MCF 10A (cell line): ENCODE measurements around the gene PLN. TPM values are rescaled to one million over a fixed set of nuclear protein-coding genes. Genes with fewer than 3 reads are reported as not detected.

Source experiments
- BruUV-seq: library from RNA; stranded (reverse); fragments of 400-500 nt; replicated peaks from 2 replicates; lab custom pipeline; 2021; lab: Mats Ljungman, UMichigan
- CTCF ChIA-PET: fragments of 300-600 bp; sonication (Branson Sonifier 250); formaldehyde crosslinking; extraction: SDS; loops from one replicate; lab custom pipeline; 2021; ENCODE audit warnings: antibody characterized with exemption, inconsistent platforms; lab: Yijun Ruan, JAX
- POLR2A ChIA-PET: fragments of 300-600, 350-650 bp; sonication (Branson Sonifier 250); formaldehyde crosslinking; extraction: SDS; loops from one replicate; lab custom pipeline; 2020; ENCODE audit warnings: antibody characterized with exemption, inconsistent platforms; lab: Yijun Ruan, JAX
- DNase-seq: peaks from one replicate; pipeline ENCODE4 v3.0.0-alpha.2; 2018; ENCODE audit not compliant: unreplicated experiment
- H3K27ac Mint-ChIP-seq: one replicate; pipeline ENCODE4 v1.8.0; 2022; ENCODE audit warnings: mild to moderate bottlenecking, low read depth, mixed read lengths; ENCODE audit not compliant: unreplicated experiment
- H3K27me3 Mint-ChIP-seq: one replicate; pipeline ENCODE4 v1.8.0; 2022; ENCODE audit warnings: mixed read lengths; ENCODE audit not compliant: insufficient read depth, unreplicated experiment
- H3K36me3 Mint-ChIP-seq: one replicate; pipeline ENCODE4 v1.8.0; 2022; ENCODE audit warnings: mild to moderate bottlenecking, moderate library complexity, mixed read lengths; ENCODE audit not compliant: insufficient read depth, unreplicated experiment
- H3K4me1 Mint-ChIP-seq: one replicate; pipeline ENCODE4 v1.8.0; 2022; ENCODE audit warnings: mixed read lengths; ENCODE audit not compliant: insufficient read depth, unreplicated experiment
- H3K4me3 Mint-ChIP-seq: one replicate; pipeline ENCODE4 v1.8.0; 2022; ENCODE audit warnings: mild to moderate bottlenecking, moderate library complexity, mixed read lengths; ENCODE audit not compliant: unreplicated experiment
- H3K9me3 Mint-ChIP-seq: one replicate; pipeline ENCODE4 v1.8.0; 2022; ENCODE audit warnings: mixed read lengths; ENCODE audit not compliant: unreplicated experiment
- CTCF ChIP-seq: fragments of 200-600 bp; IDR thresholded peaks from one replicate; pipeline ENCODE4 v1.8.0; 2022; ENCODE audit warnings: antibody characterized with exemption, mild to moderate bottlenecking; ENCODE audit not compliant: unreplicated experiment
- intact Hi-C: fragments of 100-400 bp; cut with micrococcal nuclease; formaldehyde crosslinking; loops from 2 replicates; pipeline ENCODE4 v1.14.1; 2022
- total RNA-seq: library from RNA; stranded (reverse); gene quantifications from 2 replicates; pipeline ENCODE4 v1.2.3, GENCODE V29; 2022

Gene PLN
- total RNA-seq, 1 experiment from 2014 or later, result not detected

GRCh38 chr6:118551063-118552053 lies 3.3 kb downstream of the PLN start:
- no TSS peak for BruUV-seq

GRCh38 chr6:118553132-118553531 lies 5.0 kb downstream of the PLN start:
- Mint-ChIP-seq H3K36me3 (peaks cover 12% of the 10 kb centered on the region), H3K4me1 (peaks cover 8% of the 10 kb centered on the region), H3K27ac (no peak overlapping the region), H3K9me3 (no peaks in the 10 kb centered on the region), H3K4me3 (no peak overlapping the region), H3K27me3 (no peaks in the 10 kb centered on the region)
- DNase-seq, result no peak
- no peak for TF ChIP-seq CTCF
- POLR2A ChIA-PET, result interaction anchor here (1.0 kb wide), 1 partner anchor 9 kb away, joined by 3 read pairs; no protein-coding TSS in a partner anchor
- intact Hi-C loops, result loop anchor here (5.0 kb wide), 1 partner anchor 576 kb away; no protein-coding TSS in a partner anchor
- CTCF ChIA-PET, result interaction anchor here (0.5 to 2.7 kb wide), 7 partner anchors 8 to 1739 kb away, joined by 3 to 10 read pairs (median 4); no protein-coding TSS in a partner anchor
- no TSS peak for BruUV-seq

More at GRCh38 chr6:118551063-118552053, 3.3 kb downstream of the PLN start:
- POLR2A ChIA-PET, result no interaction called here
- CTCF ChIA-PET, result interaction anchor here (0.5 to 1.9 kb wide), 15 partner anchors 9 to 674 kb away, joined by 3 to 11 read pairs (median 4); no protein-coding TSS in a partner anchor
- TF ChIP-seq CTCF, result peak; percentile 59
- no peaks in the 10 kb centered on the region for H3K27me3 Mint-ChIP-seq
- intact Hi-C loops, result loop anchor here (1.0 to 5.0 kb wide), 5 partner anchors 42 to 711 kb away; no protein-coding TSS in a partner anchor
- H3K36me3 Mint-ChIP-seq, result peaks cover 12% of the 10 kb centered on the region
- DNase-seq, result peak; percentile 56
- H3K4me3 Mint-ChIP-seq, result no peak overlapping the region
- peaks cover 12% of the 10 kb centered on the region for H3K4me1 Mint-ChIP-seq
- no peaks in the 10 kb centered on the region for H3K9me3 Mint-ChIP-seq
- no peak overlapping the region for H3K27ac Mint-ChIP-seq

- H3K27me3 Mint-ChIP-seq, result no peaks in the 10 kb centered on the region
- no peak for DNase-seq
- ChIA-PET POLR2A (no interaction called here), CTCF (interaction anchor here (1.0 to 2.7 kb wide), 4 partner anchors 10 to 271 kb away, joined by 3 to 15 read pairs (median 8); no protein-coding TSS in a partner anchor)
- H3K27ac Mint-ChIP-seq, result no peak overlapping the region
- H3K4me3 Mint-ChIP-seq, result no peak overlapping the region
- intact Hi-C loops, result loop anchor here (5.0 kb wide), 1 partner anchor 577 kb away; no protein-coding TSS in a partner anchor
- no peak for TF ChIP-seq CTCF
- peaks cover 6% of the 10 kb centered on the region for H3K4me1 Mint-ChIP-seq
- peaks cover 12% of the 10 kb centered on the region for H3K36me3 Mint-ChIP-seq
- H3K9me3 Mint-ChIP-seq, result no peaks in the 10 kb centered on the region
- no TSS peak for BruUV-seq
These were observed 6.6 kb downstream of the PLN start for GRCh38 chr6:118554698-118555097.
